Measurements from ENCODE around the gene RPP25. TPM values are rescaled to one million over a fixed set of nuclear protein-coding genes. Genes with fewer than 3 reads are reported as not detected.

Gene RPP25
- total and polyA plus RNA-seq, 12 donors: 0.83 to 4.6 (median 1.7) TPM

DNA sequence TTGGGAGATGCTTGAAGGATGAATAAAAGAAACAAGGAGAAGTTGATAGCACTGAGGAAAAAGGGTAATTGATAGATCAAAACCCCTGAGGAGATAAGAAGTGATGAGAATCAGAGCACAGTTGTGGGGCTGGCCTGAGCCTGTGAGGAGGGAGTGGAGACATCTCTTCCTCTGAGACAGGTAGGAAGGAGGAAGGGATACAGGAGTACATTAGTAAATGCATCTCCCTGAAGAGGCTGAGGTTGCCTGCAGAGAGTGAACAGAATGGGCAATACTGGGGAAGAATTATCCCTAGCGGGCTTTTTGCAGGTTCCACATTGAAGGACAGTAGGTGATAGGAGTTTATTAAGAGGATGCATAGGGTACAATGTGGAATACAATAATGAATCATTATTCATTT, 21.5 kb upstream of the RPP25 start:
- no peaks in the 10 kb centered on the region for H3K4me1 ChIP-seq
- intact Hi-C loops (cut with DNase I): no loop called here
- H3K4me3 ChIP-seq: no peak overlapping the region
- H3K27ac ChIP-seq: no peak overlapping the region
- 87% methylated on average over 1 of the region's 1 CpG for WGBS, 2 donors
- no peaks in the 10 kb centered on the region for H3K36me3 ChIP-seq
- no peak for ATAC-seq
- H3K9me3 ChIP-seq: no peaks in the 10 kb centered on the region
- no peak for DNase-seq
- no peak for TF ChIP-seq CTCF (IDR thresholded peaks at IDR 0.05)
- H3K27me3 ChIP-seq: peaks cover 0 to 14% (median 0%) of the 10 kb centered on the region in 7 donors

DNA sequence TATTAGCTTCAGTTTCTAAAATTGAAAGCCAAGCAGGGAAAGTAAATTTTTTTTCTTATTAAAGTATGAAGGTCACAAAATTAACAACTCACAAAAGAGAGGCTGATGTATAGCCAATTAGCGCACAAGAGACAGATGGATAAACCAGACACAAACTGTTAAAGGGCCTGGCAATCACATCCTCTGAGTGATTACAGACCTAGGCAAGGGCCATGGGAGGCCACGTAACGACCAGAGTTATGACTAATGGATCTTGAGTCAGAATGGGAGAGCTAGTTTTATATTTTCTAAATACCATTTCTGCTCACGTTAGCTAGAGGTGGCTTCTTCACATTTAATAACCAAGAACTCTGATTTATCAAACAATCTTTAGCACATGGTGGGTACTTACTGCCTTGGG, 21.0 kb upstream of the RPP25 start:
- no peak for DNase-seq
- 59 to 60% methylated on average over 4 of the region's 4 CpGs for WGBS, 2 donors
- Histone ChIP-seq H3K36me3 (no peaks in the 10 kb centered on the region), H3K27me3 (peaks cover 0 to 14% (median 0%) of the 10 kb centered on the region in 7 donors), H3K9me3 (no peaks in the 10 kb centered on the region), H3K4me3 (no peak overlapping the region), H3K4me1 (no peaks in the 10 kb centered on the region), H3K27ac (no peak overlapping the region)
- no peak for TF ChIP-seq CTCF (IDR thresholded peaks at IDR 0.05)
- ATAC-seq: no peak
- intact Hi-C loops (cut with DNase I): no loop called here

DNA sequence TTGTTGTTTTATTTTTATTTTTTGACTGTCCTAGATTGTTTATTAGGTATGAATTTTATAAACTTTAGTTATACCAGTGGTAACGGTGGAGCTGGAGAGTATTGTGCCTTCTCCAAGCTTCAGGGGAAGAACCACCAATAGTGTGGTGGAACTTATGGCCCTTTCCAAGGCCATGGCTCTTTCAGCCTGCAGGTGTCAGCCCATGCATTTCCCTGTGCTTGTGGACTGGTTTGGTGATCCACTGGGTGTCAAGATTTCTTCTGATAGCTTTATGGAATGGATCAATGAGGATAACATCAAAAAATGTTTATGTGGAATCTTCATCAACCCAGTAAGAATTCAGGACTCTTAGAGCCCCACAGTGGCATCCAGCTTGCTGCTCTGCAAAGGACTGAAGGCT, 19.6 kb upstream of the RPP25 start:
- Histone ChIP-seq H3K4me3 (no peak overlapping the region), H3K27ac (no peak overlapping the region), H3K4me1 (no peaks in the 10 kb centered on the region), H3K27me3 (peaks cover 0 to 12% (median 0%) of the 10 kb centered on the region in 7 donors), H3K36me3 (no peaks in the 10 kb centered on the region), H3K9me3 (no peaks in the 10 kb centered on the region)
- 79 to 81% methylated on average over 1 of the region's 1 CpG for WGBS, 2 donors
- DNase-seq: no peak
- TF ChIP-seq CTCF (IDR thresholded peaks at IDR 0.05): peak in 2 of 9 donors; percentile 5 to 14
- intact Hi-C loops (cut with DNase I): no loop called here
- no peak for ATAC-seq

DNA sequence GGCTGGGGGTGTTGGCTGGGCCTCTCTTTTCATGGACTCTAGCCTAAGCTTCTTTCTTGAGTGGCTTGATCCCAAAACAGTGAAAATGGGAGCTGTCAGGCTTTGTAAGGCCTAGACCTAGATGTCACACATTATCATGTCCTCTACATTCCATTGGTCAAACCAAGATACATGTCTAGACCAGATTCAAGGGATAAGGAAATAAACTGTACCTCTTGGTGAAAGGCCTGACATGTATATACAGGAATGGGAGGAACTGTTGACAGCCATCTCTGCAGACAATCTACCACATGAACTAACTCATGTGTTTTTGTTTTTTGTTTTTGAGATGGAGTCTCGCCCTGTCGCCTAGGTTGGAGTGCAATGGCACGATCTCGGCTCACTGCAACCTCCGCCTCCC, 11.1 kb upstream of the RPP25 start:
- Histone ChIP-seq H3K4me1 (peaks cover 0 to 17% (median 5%) of the 10 kb centered on the region in 9 donors), H3K9me3 (no peaks in the 10 kb centered on the region), H3K4me3 (no peak overlapping the region), H3K27me3 (no peaks in the 10 kb centered on the region), H3K27ac (no peak overlapping the region), H3K36me3 (no peaks in the 10 kb centered on the region)
- intact Hi-C loops (cut with DNase I): no loop called here
- WGBS, 2 donors: 87 to 90% methylated on average over 5 of the region's 5 CpGs
- DNase-seq: no peak
- TF ChIP-seq CTCF (IDR thresholded peaks at IDR 0.05): no peak
- ATAC-seq: no peak
